ENCODE data around the gene TMEM138.
A peak's percentile ranks its signal among the peaks of the same experiment; 100 is the strongest.

TMEM138 gene

GRCh38 chr11:61361741-61362541, at the start of gene TMEM138, which contains the start of gene CYB561A3:
TMEM138 (plus strand) TSS chr11:61362374; CDS start chr11:61364391, 2,017 bp downstream.
CYB561A3 (minus strand) TSS chr11:61361882; CDS start chr11:61356713, 5,169 bp downstream.
- peak; percentile 74 for DNase-seq (ENCODE audit: low read depth)

- no peak for DNase-seq (ENCODE audit: low read depth)
Observed at GRCh38 chr11:61315260-61315659, 46.9 kb upstream of the TMEM138 start.

DNA sequence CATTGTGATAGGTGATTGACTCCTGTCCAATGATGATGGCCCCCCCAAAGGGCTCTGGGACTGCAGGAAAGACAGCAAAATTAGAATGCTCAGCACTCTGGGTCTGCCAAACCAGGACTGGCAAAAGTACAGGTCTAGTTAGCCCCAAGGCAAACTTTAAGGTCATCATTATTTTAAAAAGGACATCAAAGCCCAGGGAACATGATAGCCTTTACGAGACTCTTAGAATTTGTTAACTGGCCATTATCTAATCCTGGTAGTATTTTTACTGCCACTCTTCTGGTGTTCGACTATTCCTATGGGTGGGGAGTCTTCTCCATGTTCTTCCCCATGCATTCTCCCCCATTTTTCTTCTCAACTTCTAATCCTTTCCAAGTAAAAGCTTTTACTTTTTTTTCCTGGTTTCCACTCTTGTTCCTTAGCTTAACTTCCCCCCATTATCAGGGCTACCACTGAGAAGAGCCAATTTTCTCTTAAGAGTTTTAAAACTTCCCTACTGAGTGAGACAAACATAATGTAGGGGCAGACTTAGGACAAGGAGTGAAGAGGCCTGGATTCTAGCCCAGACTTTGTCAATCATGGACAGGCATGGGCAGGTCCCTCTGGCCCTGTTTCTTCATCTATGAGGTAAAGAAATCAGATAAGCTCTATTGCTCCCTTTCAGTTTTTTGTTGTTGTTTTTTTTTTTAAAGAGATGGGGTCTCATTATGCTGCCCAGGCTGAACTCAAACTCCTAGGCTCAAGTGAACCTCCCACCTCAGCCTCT, 36.3 kb upstream of the TMEM138 start:
- DNase-seq (ENCODE audit: low read depth), result no peak

DNA sequence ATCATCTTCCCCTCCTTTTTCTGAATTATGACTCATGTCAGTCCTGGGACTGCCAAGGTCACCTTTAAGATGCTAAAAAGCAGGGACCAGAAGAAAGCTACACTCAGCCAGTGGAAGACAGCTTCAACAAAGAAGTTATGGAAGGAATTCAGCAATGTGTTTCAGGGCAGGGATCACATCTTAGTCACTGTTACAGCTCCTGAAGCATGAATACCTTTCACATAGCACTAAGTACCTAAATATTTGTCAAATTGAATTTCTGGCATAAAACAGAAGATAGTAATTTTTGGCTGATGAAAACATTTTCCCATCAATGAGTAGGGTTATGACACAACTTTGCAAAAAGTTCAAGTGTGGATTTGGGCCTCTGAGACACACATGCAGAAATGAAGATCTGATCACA, 34.5 kb upstream of the TMEM138 start:
- no peak for DNase-seq (ENCODE audit: low read depth)

GRCh38 chr11:61328351-61328750, 33.8 kb upstream of the TMEM138 start:
- no peak for DNase-seq (ENCODE audit: low read depth)

DNA sequence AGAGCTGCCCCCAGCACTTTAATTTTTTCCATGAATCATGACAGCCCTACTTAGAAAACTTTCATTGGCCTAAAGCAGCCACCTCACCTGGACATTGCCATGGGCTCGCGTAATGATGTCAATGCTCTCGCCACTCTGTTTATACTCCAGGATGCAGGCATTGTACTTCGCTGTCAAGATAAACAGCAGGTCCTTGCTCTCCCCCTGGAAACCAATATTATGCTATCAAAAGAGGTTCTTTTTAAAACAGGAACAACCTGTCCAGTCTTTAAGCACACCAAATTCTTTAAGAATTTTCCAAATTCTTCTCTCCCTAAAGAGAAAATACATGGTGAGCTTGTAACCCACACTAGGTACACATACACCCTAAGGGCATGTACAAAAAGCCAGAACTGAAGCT, 32.3 kb upstream of the TMEM138 start:
- no peak for DNase-seq (ENCODE audit: low read depth)

DNA sequence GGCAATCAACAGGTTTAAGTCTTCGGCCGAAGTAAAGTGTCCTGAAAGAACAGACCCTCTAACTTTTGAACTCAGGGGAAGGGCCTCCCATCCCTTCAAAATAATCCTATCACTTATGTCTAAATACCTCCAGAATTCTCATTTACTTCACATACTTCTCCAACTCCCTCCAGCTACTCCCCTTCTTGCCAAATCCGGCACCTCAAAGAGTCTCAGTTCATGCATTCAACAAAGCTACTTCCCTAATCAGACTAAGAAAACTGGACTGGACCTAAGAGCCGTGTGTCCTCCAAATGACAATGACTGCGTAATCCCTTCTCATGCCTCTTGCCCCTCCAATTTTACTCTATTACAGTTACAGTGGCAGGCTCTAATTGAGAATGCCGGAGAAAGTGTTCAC, 30.5 kb upstream of the TMEM138 start:
- no peak for DNase-seq (ENCODE audit: low read depth)

DNA sequence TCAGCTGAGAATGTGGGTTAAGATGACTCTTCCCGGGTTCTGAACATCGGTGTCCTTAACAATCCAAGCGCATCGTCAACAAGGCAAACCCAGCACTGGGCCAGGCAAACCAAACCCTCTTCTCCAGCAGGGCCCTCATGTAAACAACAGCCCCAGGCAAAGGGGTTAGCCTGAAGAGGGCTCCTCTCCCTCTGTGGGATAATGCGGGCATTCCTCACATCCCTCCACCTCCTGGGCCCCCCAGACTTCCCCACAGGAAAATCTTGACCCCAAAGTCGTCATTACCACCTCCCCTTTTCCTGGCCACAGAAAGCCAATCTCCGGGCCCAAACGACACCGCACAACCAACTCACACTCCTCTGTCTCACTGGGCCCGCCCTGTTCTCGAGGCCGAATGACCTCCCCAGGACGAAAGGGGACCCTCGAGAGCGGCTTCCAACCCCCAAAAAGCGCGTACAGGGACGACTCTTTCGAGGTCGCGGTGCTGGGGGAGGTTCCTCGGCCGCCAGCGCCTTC, 29.8 kb upstream of the TMEM138 start:
- DNase-seq (ENCODE audit: low read depth), result no peak

DNA sequence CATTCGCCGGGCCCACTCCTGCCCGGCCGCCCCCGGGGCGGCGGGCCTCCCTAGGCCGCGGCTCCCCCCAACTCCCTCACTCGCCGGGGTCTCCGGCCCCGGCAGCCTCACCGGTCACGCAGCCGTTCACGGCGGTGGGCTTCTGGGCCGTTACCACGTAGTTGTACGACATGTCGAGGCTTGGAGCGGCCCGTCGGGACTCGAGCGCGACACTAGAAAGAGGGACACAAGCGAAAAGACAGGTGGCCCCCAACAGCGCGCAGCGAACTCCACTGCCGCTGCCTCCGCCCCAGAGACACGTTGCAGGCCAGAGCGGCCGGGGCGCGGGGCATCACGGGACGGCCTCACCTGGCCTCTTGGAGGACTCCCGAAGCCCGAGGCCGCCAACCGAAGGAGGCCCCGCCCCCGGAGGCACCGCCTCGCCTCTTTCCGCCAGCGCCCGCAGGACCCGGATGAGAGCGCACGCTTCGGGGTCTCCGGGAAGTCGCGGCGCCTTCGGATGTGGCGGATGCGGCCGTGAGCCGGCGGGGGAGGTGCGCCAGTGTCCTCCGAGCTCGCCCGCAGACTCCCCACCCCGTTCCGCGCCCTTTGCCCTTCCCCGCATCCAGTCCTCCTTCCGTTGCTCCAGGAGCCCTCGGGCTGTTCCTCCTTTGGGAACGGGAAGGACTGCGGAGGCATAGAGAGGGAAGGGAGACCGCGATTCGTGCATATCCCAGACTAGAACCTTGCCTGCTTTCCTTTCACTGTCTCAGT, 29.2 kb upstream of the TMEM138 start, which contains the start of the genes DDB1 and TKFC:
TSS of gene DDB1 (minus strand) at position 309 of the 753 bp plus-strand sequence. CDS start at position 172, 137 bp downstream.
TSS of gene TKFC (plus strand) at position 432 of the 753 bp plus-strand sequence. CDS start 1,501 bp downstream, outside the sequence.
- DNase-seq (ENCODE audit: low read depth), result peak; percentile 93

GRCh38 chr11:61333550-61334433, 28.4 kb upstream of the TMEM138 start:
- no peak for DNase-seq (ENCODE audit: low read depth)

DNA sequence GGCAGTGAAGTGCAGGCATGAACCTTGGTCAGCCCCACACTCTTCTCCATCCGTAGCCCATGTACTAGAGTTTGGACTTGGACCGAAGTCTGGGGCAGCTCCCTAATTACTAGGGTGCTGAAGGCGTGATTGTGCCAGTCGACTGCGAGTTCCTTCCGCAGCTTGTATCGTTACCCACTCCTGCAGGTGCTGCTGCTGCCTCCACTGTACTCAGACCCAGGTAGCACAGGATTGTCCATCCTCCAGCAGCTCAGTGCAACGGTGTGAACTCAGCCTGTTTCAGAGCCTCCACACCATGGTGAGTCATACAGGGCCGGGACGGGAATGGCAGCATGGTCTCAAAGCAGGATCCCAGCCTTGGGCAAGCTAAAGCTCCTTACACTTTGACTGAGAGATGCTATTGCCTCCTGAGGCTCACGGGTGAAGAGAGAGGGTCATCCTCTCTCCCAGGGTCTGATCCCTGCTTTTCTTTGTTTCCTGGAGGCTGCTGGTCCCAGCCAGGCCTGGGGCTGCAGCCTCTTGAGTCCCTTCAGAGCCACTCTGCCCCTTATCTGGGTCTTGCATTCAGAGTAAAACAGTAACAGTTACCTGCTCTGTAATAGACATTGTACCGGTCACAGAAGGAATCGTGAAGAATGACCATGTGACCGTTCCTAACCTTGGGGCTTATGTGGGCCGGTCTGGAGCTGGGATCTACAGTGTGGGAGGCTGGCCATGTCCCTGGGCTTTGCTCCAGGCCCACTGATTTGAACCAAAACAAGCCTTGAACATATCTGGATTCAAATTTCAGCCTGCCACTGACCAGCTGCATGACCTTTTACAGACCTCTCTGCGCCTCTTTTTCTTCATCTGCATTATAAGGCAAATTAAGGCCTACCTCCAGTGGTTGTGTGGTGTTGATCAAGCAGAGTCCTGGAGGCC, 27.5 kb upstream of the TMEM138 start:
- DNase-seq (ENCODE audit: low read depth), result no peak

DNA sequence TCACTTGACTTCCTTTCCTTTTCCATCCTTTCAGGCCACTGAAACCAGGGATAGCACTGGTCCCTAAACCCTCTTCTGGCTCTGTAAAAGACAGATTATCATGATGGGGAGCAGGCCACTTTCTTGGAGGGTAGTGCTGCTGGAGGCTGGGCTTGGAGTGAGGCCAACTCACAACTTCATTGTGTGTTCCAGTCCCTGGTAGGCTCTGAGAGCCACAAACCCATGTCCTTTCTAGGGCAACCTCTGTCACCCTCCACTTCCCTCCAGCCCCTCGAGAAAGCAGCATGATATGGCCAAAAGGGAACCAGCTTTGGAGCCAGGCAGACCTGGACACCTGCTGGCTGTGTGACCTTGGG, 26.8 kb upstream of the TMEM138 start:
- DNase-seq (ENCODE audit: low read depth), result no peak

- peak; percentile 69 for DNase-seq (ENCODE audit: low read depth)
Observed at GRCh38 chr11:61336171-61336935, 25.8 kb upstream of the TMEM138 start.

GRCh38 chr11:61337706-61338470, 24.3 kb upstream of the TMEM138 start:
- no peak for DNase-seq (ENCODE audit: low read depth)

DNA sequence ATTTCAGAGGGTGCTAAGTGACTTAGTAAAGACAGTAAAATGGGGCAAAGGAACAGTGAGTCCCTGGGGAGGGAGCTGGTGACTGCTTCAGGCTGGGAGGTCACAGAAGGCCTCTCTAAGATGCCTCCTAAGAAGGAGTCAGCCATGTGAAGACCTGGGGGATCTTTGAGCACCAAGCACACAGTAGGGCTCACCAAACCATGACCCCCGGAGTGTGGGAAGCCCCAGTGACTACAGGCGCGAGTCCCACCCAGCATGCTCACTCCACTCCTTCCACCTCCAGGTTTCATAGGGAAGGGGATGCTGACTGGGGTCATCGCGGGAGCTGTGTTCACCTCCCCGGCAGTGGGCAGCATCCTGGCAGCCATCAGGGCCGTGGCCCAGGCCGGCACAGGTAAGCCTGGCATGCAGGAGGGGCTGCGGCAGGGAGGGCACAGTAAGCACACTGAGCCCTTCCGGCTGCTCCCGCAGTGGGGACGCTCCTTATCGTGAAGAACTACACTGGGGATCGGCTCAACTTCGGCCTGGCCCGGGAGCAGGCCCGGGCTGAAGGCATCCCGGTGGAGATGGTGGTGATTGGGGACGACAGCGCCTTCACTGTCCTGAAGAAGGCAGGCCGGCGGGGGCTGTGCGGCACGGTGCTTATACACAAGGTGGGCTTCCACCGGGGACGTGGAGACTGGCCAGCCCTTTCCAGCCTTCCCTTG, 23.2 kb upstream of the TMEM138 start:
- DNase-seq (ENCODE audit: low read depth), result no peak

DNA sequence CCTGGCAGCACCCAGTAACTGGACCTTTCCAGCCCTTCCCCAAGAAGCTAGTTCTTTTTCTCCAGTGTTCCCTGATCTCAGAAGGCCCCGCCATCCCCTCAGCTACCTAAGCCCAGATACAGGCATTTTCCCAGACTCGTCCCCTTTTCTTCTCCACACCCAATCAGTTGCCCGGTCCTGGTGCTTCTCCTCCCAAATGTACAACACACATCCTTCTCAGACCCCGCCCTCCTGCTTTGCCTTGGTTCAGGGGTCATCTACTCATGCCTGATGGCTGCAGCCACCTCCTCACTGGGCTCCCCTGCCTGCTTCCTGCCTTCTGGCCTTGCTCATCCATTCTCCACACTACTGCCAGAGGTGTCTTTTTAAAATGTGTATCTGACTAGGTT, 22.7 kb upstream of the TMEM138 start:
- DNase-seq (ENCODE audit: low read depth), result no peak

- DNase-seq (ENCODE audit: low read depth), result no peak
Observed at GRCh38 chr11:61340979-61341378, 21.2 kb upstream of the TMEM138 start.

DNA sequence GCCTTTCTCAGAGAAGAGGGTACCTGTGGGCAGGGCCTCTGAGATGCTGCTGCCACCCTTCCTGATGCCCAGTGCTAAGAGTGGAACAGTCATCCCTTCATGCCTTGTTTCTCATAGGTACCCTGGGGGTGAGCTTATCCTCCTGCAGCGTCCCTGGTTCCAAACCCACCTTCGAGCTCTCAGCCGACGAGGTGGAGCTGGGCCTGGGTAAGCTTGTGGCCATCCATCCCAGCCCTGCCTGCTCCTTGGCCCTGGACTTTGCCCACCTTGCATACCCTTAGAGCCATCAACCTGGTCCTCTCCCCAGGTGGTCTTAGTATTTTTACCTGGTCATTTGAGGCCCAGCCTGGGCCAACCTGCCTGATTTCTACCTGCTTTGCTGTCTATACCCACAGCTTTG, 20.5 kb upstream of the TMEM138 start:
- no peak for DNase-seq (ENCODE audit: low read depth)
